CMK (cell line): Measurements from ENCODE around the gene LRRC75A.
"Not testable (repeated sequence)": the region's sequence is repeated elsewhere in the genome, so short reads cannot be mapped to it uniquely, and the experiment has no call there.

ENCODE experiments used
- DNase-seq: peaks from one replicate; pipeline ENCODE4 v3.0.0-alpha.2; 2010; ENCODE audit warnings: low read depth

LRRC75A gene

DNA sequence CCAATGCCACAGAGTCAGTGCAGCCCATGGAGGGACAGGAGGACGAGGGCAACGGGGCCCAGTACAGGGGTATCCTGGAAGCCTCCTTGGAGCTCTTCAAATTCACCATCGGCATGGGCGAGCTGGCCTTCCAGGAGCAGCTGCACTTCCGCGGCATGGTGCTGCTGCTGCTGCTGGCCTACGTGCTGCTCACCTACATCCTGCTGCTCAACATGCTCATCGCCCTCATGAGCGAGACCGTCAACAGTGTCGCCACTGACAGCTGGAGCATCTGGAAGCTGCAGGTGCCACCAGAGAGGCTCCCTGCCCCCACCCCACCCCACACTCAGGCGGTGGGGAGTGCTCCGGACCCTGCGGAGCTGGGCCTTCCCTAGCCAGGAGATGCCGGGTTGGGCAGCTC, 60.0 kb downstream of the LRRC75A start:
- DNase-seq, result no peak

DNA sequence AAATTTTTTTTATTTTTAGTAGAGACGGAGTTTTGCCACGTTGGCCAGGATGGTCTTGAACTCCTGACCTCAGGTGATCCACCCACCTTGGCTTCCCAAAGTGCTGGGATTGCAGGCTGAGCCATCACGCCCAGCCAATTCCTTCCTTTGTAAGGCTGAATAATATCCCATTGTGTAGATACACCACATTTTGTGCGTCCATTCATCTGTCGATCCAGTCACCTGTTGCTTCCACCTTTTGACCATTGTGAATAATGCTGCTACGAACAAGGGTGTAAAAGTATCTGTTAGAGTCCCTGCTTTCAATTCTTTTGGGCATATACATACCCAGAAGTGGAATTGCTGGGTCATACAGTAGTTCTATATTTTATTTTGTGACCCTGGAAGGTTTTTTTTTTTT, 61.3 kb downstream of the LRRC75A start:
- DNase-seq, result no peak

GRCh38 chr17:16429083-16429482, 62.9 kb downstream of the LRRC75A start:
- no peak for DNase-seq

DNA sequence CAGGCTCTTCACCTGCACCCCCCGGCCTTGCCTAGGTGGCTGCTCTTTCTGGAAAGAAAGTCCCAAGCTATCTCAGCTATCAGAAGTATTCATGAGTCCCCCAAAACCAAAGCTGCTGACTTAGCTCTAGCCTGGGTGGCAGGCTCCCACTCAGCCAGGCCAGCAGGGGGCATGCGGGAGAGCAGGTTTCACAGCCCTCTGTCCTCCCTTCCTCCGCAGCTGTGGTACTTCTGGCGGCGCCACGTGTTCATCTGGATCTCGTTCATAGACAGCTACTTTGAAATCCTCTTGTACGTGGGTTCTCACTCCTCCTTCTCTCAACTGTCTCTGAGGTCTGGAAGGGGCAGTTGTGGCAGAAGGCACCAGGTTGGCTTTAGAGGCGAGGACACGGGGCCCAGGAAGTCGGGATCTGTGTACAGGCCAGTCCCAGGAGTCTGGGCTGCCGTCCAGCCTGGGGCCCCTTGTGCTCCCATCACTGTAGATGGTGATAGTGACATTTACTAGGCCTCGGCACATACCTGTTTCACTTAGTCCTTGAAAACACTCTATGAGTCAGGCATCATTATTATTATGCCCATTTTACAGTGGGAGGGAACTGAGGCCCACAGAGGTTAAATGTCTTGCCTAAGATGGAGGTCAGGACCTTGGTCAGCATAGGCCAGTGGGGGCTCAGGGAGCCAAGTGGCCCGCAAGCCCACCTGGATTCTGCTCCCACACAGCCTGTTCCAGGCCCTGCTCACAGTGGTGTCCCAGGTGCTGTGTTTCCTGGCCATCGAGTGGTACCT, 63.7 kb downstream of the LRRC75A start:
- DNase-seq, result no peak

- no peak for DNase-seq
Observed at GRCh38 chr17:16427020-16427419, 65.0 kb downstream of the LRRC75A start.

DNA sequence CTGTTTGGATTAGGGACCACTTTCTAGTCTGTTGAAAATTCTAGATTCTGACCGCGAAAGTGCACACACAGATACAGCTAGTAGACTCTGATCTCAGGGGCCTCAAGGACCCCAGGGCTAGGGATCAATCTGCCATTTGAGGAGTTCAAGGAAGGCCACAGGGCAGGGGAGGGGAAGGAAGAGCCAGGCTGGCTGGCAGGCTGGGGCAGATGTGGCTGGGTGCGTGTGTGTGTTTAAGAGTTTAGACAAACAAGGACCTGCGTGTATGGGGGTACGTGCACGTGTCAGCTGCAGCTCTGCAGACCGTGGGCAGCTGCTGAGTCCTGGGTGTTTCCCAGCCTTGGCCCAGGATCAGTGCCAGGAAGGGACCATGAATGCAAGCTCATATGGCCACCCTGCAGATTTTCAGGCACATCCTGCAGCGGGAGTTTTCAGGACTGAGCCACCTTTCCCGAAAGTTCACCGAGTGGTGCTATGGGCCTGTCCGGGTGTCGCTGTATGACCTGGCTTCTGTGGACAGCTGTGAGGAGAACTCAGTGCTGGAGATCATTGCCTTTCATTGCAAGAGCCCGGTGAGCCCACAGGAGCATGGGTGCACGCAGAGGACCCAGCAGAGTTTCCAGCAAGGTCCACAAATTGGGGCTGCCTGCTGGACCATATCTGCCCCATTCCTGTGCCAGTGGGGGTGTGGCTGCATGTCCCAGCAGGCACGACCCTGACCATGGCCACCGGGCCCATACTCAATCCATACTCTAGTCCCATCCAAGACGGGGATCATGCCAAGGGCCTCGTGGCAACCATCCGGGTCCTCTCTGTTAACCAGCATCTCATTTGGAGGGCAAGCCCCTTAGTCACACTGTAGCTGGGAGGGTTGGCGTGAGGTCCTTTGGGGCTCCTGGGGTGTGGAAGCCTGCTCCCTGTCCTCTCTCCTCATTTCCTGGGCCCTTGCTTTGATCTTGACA, 66.0 kb downstream of the LRRC75A start:
- DNase-seq, result no peak

DNA sequence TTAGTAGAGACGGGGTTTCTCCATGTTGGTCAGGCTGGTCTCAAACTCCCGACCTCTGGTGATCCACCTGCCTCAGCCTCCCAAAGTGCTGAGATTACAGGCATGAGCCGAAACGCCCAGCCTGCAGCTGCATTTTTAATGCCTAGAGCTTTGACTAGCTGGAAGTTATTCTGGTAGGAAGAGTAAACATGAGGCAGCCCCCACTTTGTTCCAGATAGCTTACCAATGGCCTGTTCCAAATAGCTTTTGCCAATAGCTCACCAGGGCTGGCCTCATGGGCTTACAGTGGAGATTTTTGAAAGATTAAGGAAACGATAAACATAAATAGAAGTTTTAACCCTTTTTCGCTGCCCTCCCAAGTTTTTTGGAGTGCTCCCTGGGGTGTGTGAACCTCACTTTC, 66.8 kb downstream of the LRRC75A start:
- DNase-seq, result no peak

DNA sequence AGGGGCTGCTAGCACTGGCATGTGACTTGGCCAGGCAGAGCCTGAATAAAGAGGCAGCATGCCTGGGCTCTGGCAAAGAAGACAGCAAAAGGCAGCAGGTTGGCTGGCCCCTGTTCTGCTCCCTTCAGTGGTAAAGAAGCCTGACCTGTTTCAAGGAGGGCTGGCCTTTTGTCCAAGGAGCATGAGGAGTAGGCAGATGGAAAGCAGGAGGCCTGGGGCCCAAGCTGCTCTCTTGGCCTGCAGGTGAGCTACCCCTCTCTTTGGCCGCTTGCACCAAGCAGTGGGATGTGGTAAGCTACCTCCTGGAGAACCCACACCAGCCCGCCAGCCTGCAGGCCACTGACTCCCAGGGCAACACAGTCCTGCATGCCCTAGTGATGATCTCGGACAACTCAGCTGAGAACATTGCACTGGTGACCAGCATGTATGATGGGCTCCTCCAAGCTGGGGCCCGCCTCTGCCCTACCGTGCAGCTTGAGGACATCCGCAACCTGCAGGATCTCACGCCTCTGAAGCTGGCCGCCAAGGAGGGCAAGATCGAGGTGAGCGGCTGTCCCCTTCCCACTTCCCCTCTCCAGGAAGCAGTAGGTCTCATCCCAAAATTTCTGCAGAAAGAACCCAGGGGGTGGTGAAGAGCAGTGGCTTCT, 68.6 kb downstream of the LRRC75A start:
- no peak for DNase-seq

GRCh38 chr17:16422416-16422815, 69.6 kb downstream of the LRRC75A start:
- no peak for DNase-seq

DNA sequence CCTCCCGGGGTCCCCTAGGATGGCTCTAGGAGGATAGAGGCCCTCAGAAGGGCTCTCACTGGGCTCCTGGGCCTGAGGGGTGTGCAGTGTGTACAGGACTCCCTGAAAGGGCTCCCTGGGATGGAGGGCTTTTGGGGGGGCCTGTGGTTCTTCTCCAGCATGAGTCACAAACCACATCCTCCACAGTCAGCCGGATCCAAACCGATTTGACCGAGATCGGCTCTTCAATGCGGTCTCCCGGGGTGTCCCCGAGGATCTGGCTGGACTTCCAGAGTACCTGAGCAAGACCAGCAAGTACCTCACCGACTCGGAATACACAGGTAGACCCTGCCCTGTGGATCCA, 72.1 kb downstream of the LRRC75A start:
- DNase-seq, result no peak

GRCh38 chr17:16419074-16419928, 72.7 kb downstream of the LRRC75A start:
- no peak for DNase-seq

DNA sequence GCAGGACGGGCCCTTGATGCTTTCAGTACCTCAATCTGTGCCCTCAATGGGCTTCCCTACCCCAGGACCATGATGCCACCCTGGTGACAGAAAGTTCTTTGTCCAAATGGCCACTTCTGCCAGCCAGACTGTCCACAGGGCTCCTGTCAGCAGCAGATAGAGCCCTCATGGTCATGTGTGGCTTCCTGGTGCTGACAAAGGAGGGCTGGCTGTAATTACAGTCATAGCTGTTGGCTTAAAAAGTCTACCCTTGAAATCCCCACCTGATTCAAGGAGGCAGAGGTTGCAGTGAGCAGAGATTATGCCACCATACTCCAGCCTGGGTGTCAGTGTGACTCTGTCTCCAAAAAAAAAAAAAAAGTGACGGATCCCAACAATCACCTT, 73.3 kb downstream of the LRRC75A start:
- DNase-seq, result no peak

GRCh38 chr17:16417896-16418684, 73.9 kb downstream of the LRRC75A start:
- DNase-seq, result no peak

DNA sequence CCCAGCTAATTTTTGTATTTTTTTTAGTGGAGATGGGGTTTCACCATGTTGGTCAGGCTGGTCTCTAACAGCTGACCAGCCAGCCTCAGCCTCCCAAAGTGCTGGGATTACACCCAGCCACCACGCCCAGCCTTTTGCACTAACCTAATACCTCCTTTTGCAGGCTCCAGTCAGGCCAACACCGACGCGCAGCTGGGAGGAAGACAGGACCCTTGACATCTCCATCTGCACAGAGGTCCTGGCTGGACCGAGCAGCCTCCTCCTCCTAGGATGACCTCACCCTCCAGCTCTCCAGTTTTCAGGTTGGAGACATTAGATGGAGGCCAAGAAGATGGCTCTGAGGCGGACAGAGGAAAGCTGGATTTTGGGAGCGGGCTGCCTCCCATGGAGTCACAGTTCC, 74.6 kb downstream of the LRRC75A start:
- DNase-seq, result no peak

DNA sequence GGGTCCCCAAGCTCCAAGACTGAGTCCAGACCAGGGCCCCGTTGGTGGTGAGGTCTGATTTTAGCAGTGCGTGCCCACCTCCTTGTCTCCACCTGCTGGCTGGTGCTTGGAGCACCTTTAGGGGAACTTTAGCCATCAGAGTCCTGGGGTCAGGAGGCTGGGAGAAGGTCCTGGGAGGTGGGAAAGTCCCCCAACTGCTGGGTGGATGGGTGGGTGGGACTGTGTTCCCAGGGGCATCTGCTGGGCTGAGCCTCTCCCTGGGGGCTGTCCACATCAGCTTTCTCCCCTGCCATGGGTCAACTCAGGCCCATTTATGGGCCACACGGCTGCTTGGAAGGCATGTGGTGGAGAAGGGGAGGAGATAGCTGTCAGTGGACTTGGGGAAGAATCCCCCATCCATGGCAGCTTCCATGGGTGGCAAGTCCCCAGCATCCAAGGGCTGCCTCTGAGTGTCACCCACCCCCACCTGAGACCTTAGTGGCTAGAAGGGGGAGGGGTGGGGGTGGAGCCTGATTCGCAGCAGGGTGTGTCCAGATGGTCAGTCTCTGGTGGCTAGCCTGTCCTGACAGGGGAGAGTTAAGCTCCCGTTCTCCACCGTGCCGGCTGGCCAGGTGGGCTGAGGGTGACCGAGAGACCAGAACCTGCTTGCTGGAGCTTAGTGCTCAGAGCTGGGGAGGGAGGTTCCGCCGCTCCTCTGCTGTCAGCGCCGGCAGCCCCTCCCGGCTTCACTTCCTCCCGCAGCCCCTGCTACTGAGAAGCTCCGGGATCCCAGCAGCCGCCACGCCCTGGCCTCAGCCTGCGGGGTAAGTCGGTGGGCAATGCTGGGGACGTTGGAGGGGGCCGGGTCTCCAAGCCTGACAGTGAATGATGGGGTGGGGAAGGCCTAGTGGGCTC, 76.7 kb downstream of the LRRC75A start, which contains the start of gene TRPV2:
Gene TRPV2 (plus strand): TSS at position 541 of the 894 bp plus-strand sequence. CDS start 2,098 bp downstream, outside the sequence.
- DNase-seq, result no peak

DNA sequence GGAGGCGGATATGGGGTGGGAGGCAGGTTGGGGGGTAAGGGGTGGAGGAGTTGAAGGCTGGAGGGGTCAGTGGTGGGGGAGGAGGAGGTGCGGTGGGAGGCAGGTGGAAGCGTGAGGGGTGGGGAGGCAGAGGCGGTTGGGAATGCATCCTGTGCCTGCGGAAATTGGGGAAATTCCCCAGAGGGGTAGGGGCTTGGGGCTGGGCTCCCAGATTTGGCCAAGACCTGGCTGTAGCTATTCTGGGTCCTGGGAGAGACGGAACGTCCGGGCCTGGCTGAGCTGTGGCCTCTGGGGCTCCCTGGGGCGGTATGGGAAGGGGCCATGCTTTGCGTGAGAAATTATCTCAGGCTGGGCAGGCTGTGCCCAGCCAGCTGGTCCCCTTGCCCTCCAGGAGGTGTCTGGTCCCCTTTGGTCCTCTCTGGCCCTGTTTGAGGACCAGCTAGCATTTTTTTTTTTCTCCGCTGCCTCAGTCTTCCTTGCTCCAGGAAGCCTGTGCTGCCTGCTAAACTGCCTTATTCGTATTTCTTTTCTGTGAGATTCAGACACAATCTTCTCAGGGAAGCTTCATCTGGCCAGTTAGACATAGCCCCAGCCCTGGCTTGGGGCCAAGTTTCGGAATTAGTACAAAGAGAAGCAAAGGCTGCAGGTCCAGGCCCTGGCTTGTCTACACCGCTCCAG, 83.9 kb downstream of the LRRC75A start:
- DNase-seq, result no peak

- DNase-seq, result no peak
Observed at GRCh38 chr17:16406742-16407674, 85.0 kb downstream of the LRRC75A start.

- not testable (repeated sequence) for DNase-seq
Observed at GRCh38 chr17:16403847-16404246, 88.1 kb downstream of the LRRC75A start.
